GM13976 (cell line): ENCODE measurements around the gene TTC19.

Experiments used
- DNase-seq: peaks from one replicate; pipeline ENCODE4 v3.0.0; 2012; ENCODE audit warnings: low spot score
- in situ Hi-C: fragments of 300-500 bp; cut with MboI; formaldehyde crosslinking; loops from one replicate; pipeline ENCODE4 v1.12.0; 2022; ENCODE audit warnings: low sequenced_read_pairs, mixed read lengths, inconsistent platforms; ENCODE audit not compliant: unreplicated experiment
- TF ChIP-seq, protein P1 (sequence below): IDR thresholded peaks from 2 replicates; pipeline ENCODE4 v1.5.1; 2012; ENCODE audit warnings: borderline replicate concordance, mild to moderate bottlenecking; ENCODE audit not compliant: insufficient read depth; ENCODE audit errors: extremely low read depth, missing control alignments, control extremely low read depth

Gene TTC19

DNA sequence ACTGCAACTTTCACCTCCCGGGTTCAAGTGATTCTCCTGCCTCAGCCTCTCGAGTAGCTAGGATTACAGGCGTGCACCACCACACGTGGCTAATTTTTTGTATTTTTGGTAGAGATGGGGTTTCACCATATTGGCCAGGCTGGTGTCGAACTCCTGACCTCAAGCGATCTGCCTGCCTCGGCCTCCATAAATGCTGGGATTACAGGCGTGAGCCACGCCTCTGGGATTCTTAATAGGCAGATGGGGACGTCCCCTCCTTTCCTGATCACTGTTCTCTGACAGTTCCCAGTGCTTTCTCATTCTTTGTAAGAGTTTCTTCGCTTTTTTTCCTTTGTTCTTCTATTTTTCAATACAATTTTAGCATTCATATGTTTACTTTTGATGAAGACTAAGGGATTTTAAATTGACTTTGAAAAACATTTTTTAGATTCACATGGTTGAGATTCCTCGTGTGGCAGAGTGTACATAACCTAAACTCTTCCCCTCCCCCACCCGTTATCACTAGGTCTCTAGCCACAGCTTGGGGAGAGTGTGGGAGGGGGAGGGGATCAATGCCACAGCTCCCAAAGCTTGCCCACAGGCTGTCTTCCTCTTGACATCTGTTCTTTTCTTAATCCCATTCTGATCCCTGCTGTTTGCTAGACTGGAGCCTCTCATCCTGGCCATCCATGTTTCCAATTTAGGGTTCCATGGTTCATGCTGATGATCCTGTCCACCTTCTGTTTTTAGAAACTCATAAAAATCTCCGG is 43.7 kb upstream of the TTC19 start:
- no peak for DNase-seq
- in situ Hi-C loops: loop anchor here (25.0 kb wide), 1 partner anchor 119 kb away; no protein-coding TSS in a partner anchor
- TF ChIP-seq, protein P1, sequence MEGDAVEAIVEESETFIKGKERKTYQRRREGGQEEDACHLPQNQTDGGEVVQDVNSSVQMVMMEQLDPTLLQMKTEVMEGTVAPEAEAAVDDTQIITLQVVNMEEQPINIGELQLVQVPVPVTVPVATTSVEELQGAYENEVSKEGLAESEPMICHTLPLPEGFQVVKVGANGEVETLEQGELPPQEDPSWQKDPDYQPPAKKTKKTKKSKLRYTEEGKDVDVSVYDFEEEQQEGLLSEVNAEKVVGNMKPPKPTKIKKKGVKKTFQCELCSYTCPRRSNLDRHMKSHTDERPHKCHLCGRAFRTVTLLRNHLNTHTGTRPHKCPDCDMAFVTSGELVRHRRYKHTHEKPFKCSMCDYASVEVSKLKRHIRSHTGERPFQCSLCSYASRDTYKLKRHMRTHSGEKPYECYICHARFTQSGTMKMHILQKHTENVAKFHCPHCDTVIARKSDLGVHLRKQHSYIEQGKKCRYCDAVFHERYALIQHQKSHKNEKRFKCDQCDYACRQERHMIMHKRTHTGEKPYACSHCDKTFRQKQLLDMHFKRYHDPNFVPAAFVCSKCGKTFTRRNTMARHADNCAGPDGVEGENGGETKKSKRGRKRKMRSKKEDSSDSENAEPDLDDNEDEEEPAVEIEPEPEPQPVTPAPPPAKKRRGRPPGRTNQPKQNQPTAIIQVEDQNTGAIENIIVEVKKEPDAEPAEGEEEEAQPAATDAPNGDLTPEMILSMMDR: no peak

- in situ Hi-C loops: loop anchor here (25.0 kb wide), 1 partner anchor 120 kb away; no protein-coding TSS in a partner anchor
- TF ChIP-seq, protein P1: no peak
- DNase-seq: no peak
Measured at GRCh38 chr17:15957206-15957605, 42.4 kb upstream of the TTC19 start.

DNA sequence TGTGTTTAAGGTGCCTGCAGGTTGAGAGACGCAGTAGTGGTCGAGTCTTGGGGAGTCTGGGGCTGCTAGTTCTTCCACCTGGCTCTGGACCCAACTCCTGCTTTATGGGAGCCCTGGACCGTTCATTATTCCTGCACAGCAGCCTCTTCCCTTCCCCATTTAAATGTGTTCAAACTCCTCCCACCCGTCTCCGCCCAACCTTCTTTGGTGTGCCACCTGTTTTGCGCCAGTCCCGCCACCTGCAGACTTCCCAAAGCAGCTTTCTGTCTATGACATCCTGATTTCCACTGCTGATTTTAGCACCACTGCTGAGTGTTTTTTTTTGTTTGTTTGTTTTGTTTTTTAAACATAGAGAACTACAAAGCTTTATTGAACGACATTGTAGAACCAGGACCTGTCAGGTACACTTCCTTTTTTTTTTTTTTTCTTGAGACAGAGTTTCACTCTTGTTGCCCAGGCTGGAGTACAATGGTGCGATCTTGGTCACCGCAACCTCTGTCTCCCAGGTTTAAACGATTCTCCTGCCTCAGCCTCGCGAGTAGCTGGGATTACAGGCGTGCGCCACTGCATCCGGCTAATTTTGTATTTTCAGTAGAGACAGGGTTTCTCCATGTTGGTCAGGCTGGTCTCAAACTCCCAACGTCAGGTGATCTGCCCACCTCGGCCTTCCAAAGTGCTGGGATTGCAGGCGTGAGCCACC is 41.9 kb upstream of the TTC19 start:
- no peak for DNase-seq
- in situ Hi-C loops: loop anchor here (25.0 kb wide), 1 partner anchor 120 kb away; no protein-coding TSS in a partner anchor
- TF ChIP-seq, protein P1: no peak

- in situ Hi-C loops: loop anchor here (25.0 kb wide), 1 partner anchor 121 kb away; no protein-coding TSS in a partner anchor
Measured at GRCh38 chr17:15958484-15958854, 41.2 kb upstream of the TTC19 start.

GRCh38 chr17:15963670-15964110 is 35.9 kb upstream of the TTC19 start:
- TF ChIP-seq, protein P1: no peak
- in situ Hi-C loops: loop anchor here (25.0 kb wide), 1 partner anchor 126 kb away; no protein-coding TSS in a partner anchor
- DNase-seq: no peak

More at GRCh38 chr17:15958484-15958854, 41.2 kb upstream of the TTC19 start:
- TF ChIP-seq, protein P1: no peak
- no peak for DNase-seq

- in situ Hi-C loops: loop anchor here (25.0 kb wide), 1 partner anchor 128 kb away; no protein-coding TSS in a partner anchor
- no peak for DNase-seq
- TF ChIP-seq, protein P1: no peak
Measured at GRCh38 chr17:15965528-15965927, 34.1 kb upstream of the TTC19 start.
